Left renal cortex interstitium (tissue), 4 donors: ENCODE measurements around the gene DNAH17. TPM values are rescaled to one million over a fixed set of nuclear protein-coding genes. Genes with fewer than 3 reads are reported as not detected.

Source experiments
- DNase-seq, 4 donors: peaks; one replicate each; pipeline ENCODE4 v3.0.0-alpha.2; 2013; ENCODE audit warnings: low read depth in 4 of 4, low spot score in 2 of 4, missing footprints in 1 of 4
- polyA plus RNA-seq, 4 donors: library from polyadenylated mRNA; unstranded; fragments of 120-200 nt; gene quantifications; one replicate each; pipeline ENCODE4 v1.2.1, GENCODE V29; 2013; ENCODE audit not compliant: insufficient read length in 4 of 4

Gene DNAH17
- polyA plus RNA-seq, 4 donors: 1.3 to 4.3 (median 2.8) TPM

- DNase-seq: no peak
Observed at GRCh38 chr17:78460951-78461798, 116.0 kb downstream of the DNAH17 start.

GRCh38 chr17:78460176-78460675 lies 117.0 kb downstream of the DNAH17 start:
- DNase-seq: no peak

GRCh38 chr17:78459696-78460095 lies 117.5 kb downstream of the DNAH17 start:
- DNase-seq: no peak

GRCh38 chr17:78458736-78459335 lies 118.4 kb downstream of the DNAH17 start:
- no peak for DNase-seq

- DNase-seq: no peak
Observed at GRCh38 chr17:78458091-78458490, 119.1 kb downstream of the DNAH17 start.

GRCh38 chr17:78454346-78454745 lies 122.8 kb downstream of the DNAH17 start:
- no peak for DNase-seq

GRCh38 chr17:78451753-78452152 lies 125.4 kb downstream of the DNAH17 start:
- no peak for DNase-seq

GRCh38 chr17:78450696-78451345 lies 126.4 kb downstream of the DNAH17 start:
- DNase-seq: no peak

- no peak for DNase-seq
Observed at GRCh38 chr17:78449983-78450595, 127.1 kb downstream of the DNAH17 start.

GRCh38 chr17:78448356-78448993 lies 128.7 kb downstream of the DNAH17 start:
- DNase-seq: no peak

GRCh38 chr17:78446833-78447232 lies 130.4 kb downstream of the DNAH17 start:
- no peak for DNase-seq

GRCh38 chr17:78444392-78444791 lies 132.8 kb downstream of the DNAH17 start:
- DNase-seq: no peak

GRCh38 chr17:78442648-78443218 lies 134.5 kb downstream of the DNAH17 start:
- no peak for DNase-seq

GRCh38 chr17:78441271-78441971 lies 135.8 kb downstream of the DNAH17 start:
- no peak for DNase-seq

GRCh38 chr17:78438694-78439325 lies 138.4 kb downstream of the DNAH17 start:
- DNase-seq: no peak

GRCh38 chr17:78438271-78438691 lies 138.9 kb downstream of the DNAH17 start:
- DNase-seq: no peak

GRCh38 chr17:78437508-78438169 lies 139.6 kb downstream of the DNAH17 start:
- no peak for DNase-seq

GRCh38 chr17:78435330-78436005 lies 141.7 kb downstream of the DNAH17 start:
- no peak for DNase-seq
